HuH-7.5 (cell line): Measurements from ENCODE around the gene CCDC197.

Experiments
- DNase-seq: peaks from one replicate; pipeline ENCODE4 v3.0.0; 2011; ENCODE audit warnings: low spot score

CCDC197 gene

DNA sequence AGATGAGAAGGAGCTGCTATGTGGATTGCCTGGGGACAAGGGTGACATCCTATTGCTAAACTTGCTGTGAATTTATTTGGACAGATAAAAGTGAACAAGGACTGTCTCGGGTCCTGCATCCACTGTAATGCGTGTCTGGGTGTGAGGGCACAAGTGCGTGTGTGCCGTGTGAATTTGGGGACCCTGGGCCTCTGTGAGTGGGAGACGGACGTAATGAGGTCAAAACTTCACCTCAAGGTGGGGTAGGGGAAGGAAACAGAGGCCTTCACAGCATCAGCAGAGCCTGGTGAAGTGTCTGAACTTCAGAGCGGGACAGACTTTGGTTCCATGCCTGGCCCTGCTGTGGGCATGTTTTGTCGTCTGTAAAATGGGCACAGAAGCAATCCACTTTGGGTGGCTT is 35.5 kb upstream of the CCDC197 start:
- no peak for DNase-seq

GRCh38 chr14:93962701-93963601 is 34.1 kb upstream of the CCDC197 start:
- no peak for DNase-seq

DNA sequence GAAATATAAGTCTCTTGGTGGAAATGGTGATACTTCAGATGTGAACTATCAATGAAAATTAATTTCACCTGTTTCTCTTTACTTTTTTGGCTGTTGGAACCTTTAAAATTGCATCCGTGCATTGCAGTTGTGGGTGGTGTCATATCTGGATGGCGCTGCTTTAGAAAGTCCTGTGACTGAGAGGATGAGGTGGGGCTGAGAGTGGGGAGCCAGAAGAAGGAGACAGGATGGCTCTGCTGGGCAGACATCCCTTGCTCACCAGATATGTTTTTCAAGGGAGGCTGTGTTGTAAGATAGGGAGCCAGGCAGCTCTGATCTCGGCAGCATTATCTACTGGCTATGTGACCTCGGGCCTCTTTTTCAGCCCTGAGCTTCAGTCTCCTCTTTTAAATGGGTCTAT is 33.4 kb upstream of the CCDC197 start:
- no peak for DNase-seq

- no peak for DNase-seq
Observed at GRCh38 chr14:93964281-93964680, 32.8 kb upstream of the CCDC197 start.

GRCh38 chr14:93964820-93965286 is 32.2 kb upstream of the CCDC197 start:
- no peak for DNase-seq

DNA sequence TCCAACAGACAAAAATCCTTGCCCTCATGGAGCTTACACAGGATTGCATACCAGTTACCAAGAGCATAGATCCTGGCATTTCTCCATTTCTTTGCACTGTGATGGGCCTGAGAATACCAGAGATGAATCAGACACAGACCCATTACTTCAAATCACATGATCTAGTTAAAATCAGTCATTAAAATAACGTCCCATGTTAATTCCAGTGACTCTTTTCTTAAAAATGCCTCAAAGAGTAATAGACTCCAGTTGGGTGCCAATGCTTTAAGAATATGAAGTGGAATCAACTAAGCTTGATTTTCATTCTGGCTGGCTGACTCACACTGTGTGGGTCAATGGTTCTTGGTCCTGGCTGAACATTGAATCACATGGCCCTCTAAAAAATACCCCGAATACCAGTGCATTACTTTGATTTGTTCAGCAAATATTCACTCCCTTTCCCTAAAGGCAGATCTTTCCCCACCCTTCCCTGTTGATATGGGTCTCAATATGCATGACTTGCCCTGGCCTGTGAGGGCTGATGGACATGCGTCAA is 31.7 kb upstream of the CCDC197 start:
- DNase-seq: no peak

- no peak for DNase-seq
Observed at GRCh38 chr14:93965946-93966474, 31.1 kb upstream of the CCDC197 start.

DNA sequence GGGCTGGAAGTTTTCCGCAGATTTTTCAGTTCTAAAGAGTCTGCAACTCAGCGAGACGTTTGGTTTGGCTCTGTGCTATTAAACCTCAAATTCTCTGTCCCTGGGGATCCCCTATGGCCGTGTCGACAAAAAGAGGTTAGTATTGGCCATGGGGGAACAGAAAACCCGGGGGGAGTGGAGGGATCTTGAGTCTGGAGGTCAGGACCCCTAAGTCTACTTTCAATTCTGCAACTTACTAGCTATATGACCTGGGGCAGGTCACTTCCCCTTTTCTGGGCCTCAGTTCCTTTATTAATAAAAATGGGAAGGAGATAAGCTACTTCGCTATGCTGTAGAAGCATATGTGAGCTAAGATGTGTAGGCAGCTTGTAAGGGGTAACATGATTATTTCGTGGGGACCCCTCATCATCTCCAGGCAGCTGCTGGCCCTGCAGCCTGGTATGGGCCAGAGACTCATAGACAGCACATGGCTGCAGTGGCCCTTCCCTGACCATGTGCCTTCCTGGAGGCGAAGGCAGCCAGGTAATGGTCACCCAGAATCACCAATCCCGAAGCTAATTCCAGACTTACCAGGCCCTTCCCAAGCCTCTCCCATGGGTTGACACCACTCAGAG is 29.4 kb upstream of the CCDC197 start:
- no peak for DNase-seq

DNA sequence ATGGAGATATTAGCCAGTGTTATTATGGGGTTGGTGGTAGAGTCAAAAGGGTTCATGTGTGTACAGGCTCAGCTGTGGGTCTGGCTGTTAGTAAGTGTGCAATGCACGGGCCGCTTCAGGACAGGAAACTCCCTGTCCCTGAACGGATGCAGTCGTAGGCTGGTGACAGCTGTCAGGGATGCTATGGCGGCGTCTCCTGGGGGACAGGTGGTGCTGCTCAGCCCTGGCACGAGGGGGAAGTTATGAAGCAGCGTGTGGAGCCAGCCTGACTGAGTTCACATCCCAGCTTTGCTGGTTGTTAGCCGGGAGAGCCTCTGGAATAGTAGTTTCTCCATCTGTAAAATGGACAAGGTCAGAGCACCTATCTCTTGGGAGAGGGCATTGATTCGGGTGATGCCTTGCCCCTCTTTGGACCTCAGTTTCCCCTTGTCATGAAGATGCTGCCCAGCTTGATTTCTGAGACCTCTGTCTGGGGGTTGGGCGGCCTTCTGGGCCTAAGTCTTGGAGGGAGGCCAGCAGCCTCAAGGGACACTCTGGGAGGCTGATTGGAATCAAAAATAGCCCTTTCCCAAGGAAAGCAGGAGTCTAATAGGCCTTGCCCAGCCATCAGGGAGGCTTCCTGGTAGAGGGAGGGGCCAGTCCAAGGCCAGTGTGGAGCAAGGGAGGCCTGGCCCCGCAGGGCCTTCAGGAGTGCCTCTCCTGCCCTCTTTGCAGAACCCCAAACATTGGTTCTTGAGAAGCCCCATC is 27.8 kb upstream of the CCDC197 start:
- DNase-seq: no peak

- DNase-seq: no peak
Observed at GRCh38 chr14:93970585-93970964, 26.5 kb upstream of the CCDC197 start.

- no peak for DNase-seq
Observed at GRCh38 chr14:93970965-93971634, 26.0 kb upstream of the CCDC197 start.

- DNase-seq: no peak
Observed at GRCh38 chr14:93971635-93972027, 25.5 kb upstream of the CCDC197 start.

GRCh38 chr14:93972618-93973205 is 24.4 kb upstream of the CCDC197 start:
- no peak for DNase-seq

- DNase-seq: no peak
Observed at GRCh38 chr14:93973607-93974006, 23.5 kb upstream of the CCDC197 start.

DNA sequence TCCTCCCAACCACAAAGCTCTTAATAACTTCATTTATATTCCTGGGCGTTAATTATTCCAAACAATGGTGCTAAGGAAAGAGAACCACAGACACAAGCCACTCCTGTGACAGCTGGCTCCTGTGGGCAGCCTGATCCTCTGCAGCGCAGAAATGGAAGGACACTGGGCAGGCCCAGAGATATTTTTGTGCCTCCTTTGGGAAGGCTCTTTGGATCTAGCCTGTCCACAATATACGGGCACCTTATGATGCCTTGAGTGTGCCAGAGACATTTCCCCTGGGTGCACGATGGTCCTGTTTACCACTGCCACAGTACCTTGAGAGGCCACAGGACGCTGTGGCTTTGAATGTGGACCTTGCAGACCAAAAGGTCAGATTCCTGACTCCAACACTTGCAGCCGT is 22.8 kb upstream of the CCDC197 start:
- DNase-seq: no peak

DNA sequence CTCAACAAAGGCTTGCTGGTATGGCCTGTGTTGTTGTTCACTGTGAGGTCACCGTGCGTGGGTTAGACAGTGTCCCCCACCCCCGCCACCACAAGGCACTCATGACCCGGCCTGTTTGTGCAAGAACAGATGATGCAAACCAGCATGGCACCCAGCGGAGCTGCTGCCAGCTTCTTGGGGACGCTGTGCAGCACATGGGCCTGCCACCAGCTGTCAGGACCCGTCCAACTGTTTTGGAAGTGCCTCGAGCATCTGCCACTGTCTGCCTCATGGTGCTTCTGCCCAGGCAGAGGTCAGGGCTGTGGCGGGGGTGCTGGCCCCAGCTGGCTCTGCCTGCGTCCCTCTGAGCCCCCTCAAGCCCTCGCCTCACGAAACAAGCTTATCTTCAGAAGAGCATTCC is 22.3 kb upstream of the CCDC197 start:
- DNase-seq: no peak

GRCh38 chr14:93975791-93976476 is 21.2 kb upstream of the CCDC197 start:
- DNase-seq: no peak

DNA sequence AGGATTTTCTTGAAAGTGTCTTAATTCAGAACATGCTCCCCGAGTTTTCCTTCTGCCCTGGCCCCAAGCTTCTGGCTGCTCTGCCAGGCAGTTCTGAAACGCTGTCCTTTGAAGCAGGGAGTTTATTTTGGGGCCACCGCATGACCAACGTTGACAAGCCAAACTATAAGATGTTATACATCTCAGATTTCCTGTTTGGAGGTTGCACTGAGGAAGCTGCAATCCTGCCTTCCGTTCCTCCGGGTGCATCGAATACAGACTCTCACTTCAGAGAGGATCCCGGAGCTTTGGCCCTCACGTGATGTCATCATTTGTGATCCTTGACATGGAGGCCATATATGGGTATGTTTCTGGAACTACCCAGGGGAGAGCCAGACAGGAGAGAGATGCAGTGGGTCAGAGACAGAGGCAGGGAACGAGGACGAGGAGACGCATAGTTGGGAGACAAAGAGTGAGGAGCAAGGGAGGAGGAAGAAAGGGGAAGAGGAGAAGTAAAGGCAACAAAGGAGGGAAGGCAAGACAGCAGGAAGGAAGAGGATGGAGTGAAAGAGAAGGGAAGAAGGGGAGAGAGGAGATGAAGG is 20.5 kb upstream of the CCDC197 start, which contains the start of gene ASB2:
TSS of gene ASB2 (minus strand) at position 94 of the 581 bp plus-strand sequence. CDS start 12,031 bp downstream, outside the sequence.
- DNase-seq: no peak

- DNase-seq: no peak
Observed at GRCh38 chr14:93977171-93977570, 19.9 kb upstream of the CCDC197 start.
